Activated naive CD8-positive, alpha-beta T cell (primary cell): Measurements from ENCODE around the gene GRM3.

ENCODE experiments used
- H3K27ac Mint-ChIP-seq: one replicate; pipeline ENCODE4 v1.8.0; 2021; ENCODE audit warnings: mixed read lengths
- H3K27me3 Mint-ChIP-seq: one replicate; pipeline ENCODE4 v1.8.0; 2021; ENCODE audit warnings: mixed read lengths
- H3K36me3 Mint-ChIP-seq: one replicate; pipeline ENCODE4 v1.8.0; 2021; ENCODE audit warnings: mixed read lengths
- H3K4me1 Mint-ChIP-seq: one replicate; pipeline ENCODE4 v1.8.0; 2021; ENCODE audit warnings: low read depth, mixed read lengths
- H3K4me3 Mint-ChIP-seq: one replicate; pipeline ENCODE4 v1.8.0; 2021; ENCODE audit warnings: mild to moderate bottlenecking, mixed read lengths
- H3K9me3 Mint-ChIP-seq: one replicate; pipeline ENCODE4 v1.8.0; 2021; ENCODE audit warnings: low read depth, mixed read lengths

GRM3 gene

GRCh38 chr7:86664486-86664885, 20.8 kb downstream of the GRM3 start:
- Mint-ChIP-seq H3K4me3 (no peak overlapping the region), H3K9me3 (no peaks in the 10 kb centered on the region), H3K27ac (no peak overlapping the region), H3K27me3 (no peaks in the 10 kb centered on the region), H3K36me3 (no peaks in the 10 kb centered on the region), H3K4me1 (no peaks in the 10 kb centered on the region)

- H3K4me3 Mint-ChIP-seq: no peak overlapping the region
- H3K27ac Mint-ChIP-seq: no peak overlapping the region
- no peaks in the 10 kb centered on the region for H3K36me3 Mint-ChIP-seq
- no peaks in the 10 kb centered on the region for H3K9me3 Mint-ChIP-seq
- H3K27me3 Mint-ChIP-seq: no peaks in the 10 kb centered on the region
- H3K4me1 Mint-ChIP-seq: no peaks in the 10 kb centered on the region
Measured at GRCh38 chr7:86664991-86665390, 21.3 kb downstream of the GRM3 start.

GRCh38 chr7:86665669-86666068, 22.0 kb downstream of the GRM3 start:
- Mint-ChIP-seq H3K9me3 (no peaks in the 10 kb centered on the region), H3K4me1 (no peaks in the 10 kb centered on the region)

GRCh38 chr7:86667732-86668131, 24.0 kb downstream of the GRM3 start:
- Mint-ChIP-seq H3K4me1 (no peaks in the 10 kb centered on the region), H3K27me3 (no peaks in the 10 kb centered on the region), H3K4me3 (no peak overlapping the region), H3K27ac (no peak overlapping the region), H3K36me3 (no peaks in the 10 kb centered on the region), H3K9me3 (no peaks in the 10 kb centered on the region)

More at GRCh38 chr7:86665669-86666068, 22.0 kb downstream of the GRM3 start:
- no peak overlapping the region for H3K27ac Mint-ChIP-seq
- H3K27me3 Mint-ChIP-seq: no peaks in the 10 kb centered on the region
- H3K4me3 Mint-ChIP-seq: no peak overlapping the region
- no peaks in the 10 kb centered on the region for H3K36me3 Mint-ChIP-seq

GRCh38 chr7:86668315-86668714, 24.6 kb downstream of the GRM3 start:
- Mint-ChIP-seq H3K9me3 (no peaks in the 10 kb centered on the region), H3K4me1 (no peaks in the 10 kb centered on the region), H3K27ac (no peak overlapping the region), H3K36me3 (no peaks in the 10 kb centered on the region), H3K27me3 (no peaks in the 10 kb centered on the region), H3K4me3 (no peak overlapping the region)

GRCh38 chr7:86687831-86688230, 44.1 kb downstream of the GRM3 start:
- Mint-ChIP-seq H3K36me3 (no peaks in the 10 kb centered on the region), H3K4me1 (no peaks in the 10 kb centered on the region), H3K4me3 (no peak overlapping the region), H3K27me3 (no peaks in the 10 kb centered on the region), H3K9me3 (no peaks in the 10 kb centered on the region), H3K27ac (no peak overlapping the region)

- H3K27me3 Mint-ChIP-seq: no peaks in the 10 kb centered on the region
- H3K4me1 Mint-ChIP-seq: no peaks in the 10 kb centered on the region
- no peak overlapping the region for H3K27ac Mint-ChIP-seq
- H3K36me3 Mint-ChIP-seq: no peaks in the 10 kb centered on the region
- no peak overlapping the region for H3K4me3 Mint-ChIP-seq
- H3K9me3 Mint-ChIP-seq: no peaks in the 10 kb centered on the region
Measured at GRCh38 chr7:86689363-86689762, 45.7 kb downstream of the GRM3 start.

GRCh38 chr7:86692755-86693154, 49.0 kb downstream of the GRM3 start:
- no peaks in the 10 kb centered on the region for H3K27me3 Mint-ChIP-seq
- no peaks in the 10 kb centered on the region for H3K4me1 Mint-ChIP-seq
- H3K4me3 Mint-ChIP-seq: no peak overlapping the region
- no peak overlapping the region for H3K27ac Mint-ChIP-seq
- peaks cover 4% of the 10 kb centered on the region for H3K9me3 Mint-ChIP-seq
- no peaks in the 10 kb centered on the region for H3K36me3 Mint-ChIP-seq

GRCh38 chr7:86706406-86706805, 62.7 kb downstream of the GRM3 start:
- Mint-ChIP-seq H3K27ac (no peak overlapping the region), H3K4me3 (no peak overlapping the region), H3K27me3 (peaks cover 1% of the 10 kb centered on the region), H3K4me1 (no peaks in the 10 kb centered on the region), H3K36me3 (no peaks in the 10 kb centered on the region), H3K9me3 (no peaks in the 10 kb centered on the region)

GRCh38 chr7:86708031-86708680, 64.4 kb downstream of the GRM3 start:
- Mint-ChIP-seq H3K4me1 (no peaks in the 10 kb centered on the region), H3K9me3 (no peaks in the 10 kb centered on the region)

GRCh38 chr7:86720306-86720705, 76.6 kb downstream of the GRM3 start:
- H3K4me1 Mint-ChIP-seq: no peaks in the 10 kb centered on the region
- H3K36me3 Mint-ChIP-seq: no peaks in the 10 kb centered on the region
- H3K4me3 Mint-ChIP-seq: no peak overlapping the region
- H3K27ac Mint-ChIP-seq: no peak overlapping the region
- no peaks in the 10 kb centered on the region for H3K27me3 Mint-ChIP-seq
- peaks cover 4% of the 10 kb centered on the region for H3K9me3 Mint-ChIP-seq

More at GRCh38 chr7:86708031-86708680, 64.4 kb downstream of the GRM3 start:
- H3K4me3 Mint-ChIP-seq: no peak overlapping the region
- peaks cover 3% of the 10 kb centered on the region for H3K27me3 Mint-ChIP-seq
- H3K36me3 Mint-ChIP-seq: no peaks in the 10 kb centered on the region
- no peak overlapping the region for H3K27ac Mint-ChIP-seq

GRCh38 chr7:86733783-86734182, 90.1 kb downstream of the GRM3 start:
- Mint-ChIP-seq H3K27me3 (no peaks in the 10 kb centered on the region), H3K9me3 (peaks cover 6% of the 10 kb centered on the region), H3K4me3 (no peak overlapping the region), H3K27ac (no peak overlapping the region), H3K36me3 (no peaks in the 10 kb centered on the region), H3K4me1 (no peaks in the 10 kb centered on the region)

- Mint-ChIP-seq H3K4me3 (no peak overlapping the region), H3K4me1 (no peaks in the 10 kb centered on the region), H3K36me3 (no peaks in the 10 kb centered on the region), H3K9me3 (no peaks in the 10 kb centered on the region), H3K27ac (no peak overlapping the region), H3K27me3 (peaks cover 2% of the 10 kb centered on the region)
Measured at GRCh38 chr7:86745013-86745745, 101.5 kb downstream of the GRM3 start.

- Mint-ChIP-seq H3K27me3 (peaks cover 2% of the 10 kb centered on the region), H3K4me1 (no peaks in the 10 kb centered on the region), H3K4me3 (no peak overlapping the region), H3K27ac (no peak overlapping the region), H3K36me3 (no peaks in the 10 kb centered on the region), H3K9me3 (no peaks in the 10 kb centered on the region)
Measured at GRCh38 chr7:86747698-86748097, 104.0 kb downstream of the GRM3 start.

- Mint-ChIP-seq H3K9me3 (no peaks in the 10 kb centered on the region), H3K27ac (no peak overlapping the region), H3K27me3 (peaks cover 2% of the 10 kb centered on the region), H3K4me1 (no peaks in the 10 kb centered on the region), H3K4me3 (no peak overlapping the region), H3K36me3 (no peaks in the 10 kb centered on the region)
Measured at GRCh38 chr7:86748201-86748600, 104.5 kb downstream of the GRM3 start.
